K562 (cell line): ENCODE results near the gene PA2G4. TPM values are rescaled to one million over a fixed set of nuclear protein-coding genes. Genes with fewer than 3 reads are reported as not detected.
"Not testable (repeated sequence)": the region's sequence is repeated elsewhere in the genome, so short reads cannot be mapped to it uniquely, and the experiment has no call there.

Experiments
- ATAC-seq: fragments of 200-7000 bp; cut with Tn5 transposase; 3 replicates; pipeline ENCODE4 v1.9.1; 2020; ENCODE audit warnings: moderate library complexity
- BruUV-seq: library from RNA; stranded (reverse); fragments of 400-500 nt; replicated peaks from 2 replicates; lab custom pipeline; 2021; lab: Mats Ljungman, UMichigan
- CTCF ChIA-PET: fragments of 300-600 bp; formaldehyde crosslinking; extraction: SDS; loops from one replicate; lab custom pipeline; 2021; ENCODE audit warnings: low intra/inter-chr PET ratio; lab: Yijun Ruan, JAX
- POLR2A ChIA-PET: fragments of 300-600, 350-650 bp; sonication (Branson Sonifier 250); formaldehyde crosslinking; extraction: SDS; loops from one replicate; lab custom pipeline; 2021; ENCODE audit warnings: antibody characterized with exemption, inconsistent platforms; lab: Yijun Ruan, JAX
- DNase-seq, 4 experiments: peaks; one replicate each; pipeline versions ENCODE4 v3.0.0 to v3.0.0-alpha.2; 2011 to 2018; ENCODE audit warnings: low spot score in 3 of 4, mixed read lengths in 3 of 4; ENCODE audit errors: extremely low read depth in 1 of 4
- FAIRE-seq: peaks from 2 replicates; lab custom pipeline; 2011; peaks lifted over from hg19 to GRCh38; lab: Jason Lieb, UNC
- H2AFZ ChIP-seq: 2 replicates; pipeline ENCODE4 v1.6.0; 2011; ENCODE audit warnings: low read depth, low read length, control low read depth, inconsistent platforms
- H3K27ac ChIP-seq: fragments of 200-600 bp; 3 replicates; pipeline ENCODE4 v1.8.0; 2011; ENCODE audit warnings: low read depth, mild to moderate bottlenecking, control low read depth, inconsistent platforms, low read length, moderate library complexity, mixed read lengths; ENCODE audit errors: extremely low read depth
- H3K27me3 ChIP-seq, 2 experiments: fragments of 300-600 bp in 1 of 2; 2 replicates in 1 of 2; 3 replicates in 1 of 2; pipeline versions ENCODE4 v1.6.0 to v1.8.0; 2011; ENCODE audit warnings: inconsistent platforms in 2 of 2, low read length in 2 of 2, mild to moderate bottlenecking in 1 of 2, mixed read lengths in 1 of 2, moderate library complexity in 1 of 2; ENCODE audit not compliant: control insufficient read depth in 2 of 2, insufficient read depth in 2 of 2
- H3K36me3 ChIP-seq: fragments of 300-600 bp; 3 replicates; pipeline ENCODE4 v1.8.0; 2011; ENCODE audit warnings: mild to moderate bottlenecking, low read length, inconsistent platforms; ENCODE audit not compliant: control insufficient read depth, insufficient read depth
- H3K4me1 ChIP-seq, 2 experiments: fragments of 200-600 bp in 1 of 2; replicated peaks in 1 of 2; 2 replicates in 1 of 2; 3 replicates in 1 of 2; pipeline versions ENCODE4 v1.5.1 to v1.8.0; 2011; ENCODE audit warnings: inconsistent platforms in 2 of 2, low read length in 2 of 2, mild to moderate bottlenecking in 1 of 2, mixed read lengths in 1 of 2, moderate library complexity in 1 of 2; ENCODE audit not compliant: control insufficient read depth in 2 of 2, insufficient read depth in 2 of 2
- H3K4me2 ChIP-seq: 2 replicates; pipeline ENCODE4 v1.6.1; 2011; ENCODE audit warnings: low read length, control low read depth, inconsistent platforms, mixed read lengths; ENCODE audit not compliant: insufficient read depth
- H3K4me3 ChIP-seq: fragments of 200-600 bp; sonication (generic), shearing (Covaris generic); 2 replicates; pipeline ENCODE4 v1.5.1; 2016; ENCODE audit warnings: control low read depth, inconsistent platforms
- H3K79me2 ChIP-seq: fragments of 200-600 bp; 3 replicates; pipeline ENCODE4 v1.8.0; 2011; ENCODE audit warnings: low read length, inconsistent platforms; ENCODE audit not compliant: control insufficient read depth, insufficient read depth
- H3K9ac ChIP-seq, 2 experiments: 2 replicates each; pipeline versions ENCODE4 v1.6.0 to v1.6.1; 2011; ENCODE audit warnings: low read depth in 2 of 2, low read length in 2 of 2, control low read depth in 1 of 2, inconsistent platforms in 1 of 2, mild to moderate bottlenecking in 1 of 2, mixed read lengths in 1 of 2; ENCODE audit not compliant: insufficient read depth in 1 of 2
- H3K9me1 ChIP-seq: one replicate; pipeline ENCODE4 v1.6.0; 2011; ENCODE audit warnings: inconsistent platforms, mild to moderate bottlenecking, low read length, moderate library complexity; ENCODE audit not compliant: control insufficient read depth, insufficient read depth
- H3K9me3 ChIP-seq: replicated peaks from 2 replicates; pipeline ENCODE4 v1.5.1; 2011; ENCODE audit warnings: low read depth, low read length, inconsistent platforms; ENCODE audit not compliant: control insufficient read depth, insufficient read depth
- H4K20me1 ChIP-seq: replicated peaks from 2 replicates; pipeline ENCODE4 v1.6.1; 2011; ENCODE audit warnings: low read length, inconsistent platforms, mixed read lengths; ENCODE audit not compliant: control insufficient read depth, insufficient read depth
- CBX8 ChIP-seq: fragments of 200-600 bp; sonication (generic); IDR thresholded peaks from 2 replicates; pipeline ENCODE4 v1.6.1; 2012; ENCODE audit warnings: borderline replicate concordance, mixed run types, low read depth, mild to moderate bottlenecking, moderate library complexity, mixed read lengths, low read length, control low read depth, inconsistent platforms; ENCODE audit not compliant: poor library complexity, severe bottlenecking; ENCODE audit errors: extremely low read depth
- PTRF ChIP-seq: fragments of 450-650 bp; IDR thresholded peaks from 2 replicates; pipeline ENCODE4 v1.6.1; 2016; ENCODE audit warnings: mild to moderate bottlenecking, missing genetic modification characterization, missing compliant biosample characterization
- PURB ChIP-seq: sonication (generic); formaldehyde crosslinking; IDR thresholded peaks from 2 replicates; pipeline ENCODE4 v1.9.0; 2021; ENCODE audit warnings: low read depth, mild to moderate bottlenecking, missing genetic modification reagents
- SMC3 ChIP-seq: conservative IDR thresholded peaks from 2 replicates; pipeline ENCODE4 v1.6.1; 2011; ENCODE audit warnings: low read depth, low read length, improper control_type of control experiment; ENCODE audit not compliant: insufficient read depth
- SRSF9 ChIP-seq: fragments of 200-400 bp; formaldehyde crosslinking; IDR thresholded peaks from 2 replicates; pipeline ENCODE4 v1.6.1; 2017; ENCODE audit warnings: low read depth, low read length, borderline replicate concordance
- TBL1XR1 ChIP-seq, 2 experiments: IDR thresholded peaks; 2 replicates each; pipeline ENCODE4 v1.6.1; 2012; ENCODE audit warnings: improper control_type of control experiment in 2 of 2, low read length in 2 of 2, mild to moderate bottlenecking in 1 of 2
- XRCC4 ChIP-seq: IDR thresholded peaks from one replicate; pipeline ENCODE4 v1.6.1; 2011; ENCODE audit not compliant: insufficient read depth, insufficient read length; ENCODE audit errors: extremely low read depth
- ZNF316 ChIP-seq: fragments of 450-650 bp; IDR thresholded peaks from 2 replicates; pipeline ENCODE4 v1.6.1; 2016
- ZNF644 ChIP-seq: fragments of 200-800 bp; sonication (Bioruptor generic); IDR thresholded peaks from 2 replicates; pipeline ENCODE4 v1.6.1; 2016; ENCODE audit warnings: low read depth, missing genetic modification characterization, missing compliant biosample characterization
- WGBS: fragments of 100-300 bp; shearing (Covaris generic); methylation state at CpG from one replicate; pipeline ENCODE4 v1.1.6; 2016; ENCODE audit warnings: low coverage, mixed read lengths; ENCODE audit not compliant: insufficient coverage; ENCODE audit errors: missing lambda C conversion rate; 5-methylcytosine and 5-hydroxymethylcytosine counted together
- in situ Hi-C: fragments of 300-500 bp; cut with MboI; formaldehyde crosslinking; loops from 4 replicates; pipeline ENCODE4 v1.15.0; 2018; ENCODE audit warnings: inconsistent platforms, mixed read lengths
- intact Hi-C: fragments of 100-400 bp; cut with micrococcal nuclease; formaldehyde crosslinking; loops from 2 replicates; pipeline ENCODE4 v1.14.2; 2022
- polyA plus RNA-seq, 8 experiments: library from polyadenylated mRNA; depleted of rRNA in 4 of 8; stranded (reverse) in 5 of 8; unstranded in 3 of 8; fragments of >200 nt; fragmentation: Nextera tagmentation in 2 of 8; fragmentation: Illumina TruSeq in 1 of 8; extraction: Ambion mirVana in 2 of 8; extraction: Trizol in 1 of 8; gene quantifications; 2 replicates each; pipeline versions ENCODE4 v1.2.1 to v1.2.3, GENCODE V29; 2011 to 2014; ENCODE audit warnings: inconsistent platforms in 1 of 8, missing spikeins in 1 of 8
- total RNA-seq, 7 experiments: library from RNA; depleted of rRNA in 6 of 7; stranded (reverse); fragments of >200 nt in 6 of 7; fragmentation: Illumina TruSeq in 2 of 7; extraction: Trizol in 2 of 7; gene quantifications; 2 replicates each; pipeline versions ENCODE4 v1.2.1 to v1.2.3, GENCODE V29; 2011 to 2021; ENCODE audit warnings: low replicate concordance in 1 of 7
- TF ChIP-seq, protein P1 (sequence below): sonication (generic); formaldehyde crosslinking; IDR thresholded peaks from 2 replicates; pipeline ENCODE4 v1.8.1; 2023; ENCODE audit warnings: missing genetic modification reagents, mild to moderate bottlenecking, borderline replicate concordance

Gene PA2G4
- total and polyA plus RNA-seq, 9 of the 15 experiments (the other 6 are each of a cell fraction or from before 2014, with no cell fraction given): 230 to 925 (median 638) TPM

DNA sequence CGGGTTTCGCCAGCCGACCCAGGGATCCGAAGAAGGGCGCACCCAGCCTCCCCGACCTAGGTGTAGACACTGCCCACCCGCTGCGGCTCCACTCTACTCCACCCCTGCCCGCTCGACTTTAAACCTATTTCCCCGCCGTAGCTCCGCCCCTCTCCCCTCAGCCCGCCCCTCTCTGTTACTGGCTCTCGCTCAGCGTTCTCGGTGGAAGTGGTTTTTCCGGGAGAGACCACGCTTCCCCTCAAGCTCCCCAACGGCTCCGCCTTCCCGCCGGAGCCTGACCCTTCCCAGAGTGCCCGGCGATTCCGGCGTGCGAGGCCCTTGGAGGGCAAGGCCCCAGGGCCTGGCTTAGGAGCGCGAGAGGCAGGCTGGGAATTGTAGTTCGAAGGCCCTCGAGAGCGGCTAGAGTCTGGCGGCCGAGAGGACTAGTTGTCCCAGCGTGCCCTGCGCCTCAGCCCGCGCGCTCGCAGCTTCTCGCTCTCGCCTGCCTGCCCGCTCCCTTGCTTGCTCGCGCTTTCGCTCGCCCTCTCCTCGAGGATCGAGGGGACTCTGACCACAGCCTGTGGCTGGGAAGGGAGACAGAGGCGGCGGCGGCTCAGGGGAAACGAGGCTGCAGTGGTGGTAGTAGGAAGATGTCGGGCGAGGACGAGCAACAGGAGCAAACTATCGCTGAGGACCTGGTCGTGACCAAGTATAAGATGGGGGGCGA is at the start of gene PA2G4 (continued):
- peak in 1 of 2 experiments; percentile 20; a peak in 1 of 4 replicates for TF ChIP-seq TBL1XR1 (IDR thresholded peaks at IDR 0.05; ENCODE audit: low read length in 2 of 2)
- TF ChIP-seq SRSF9: no peak
- no peak for TF ChIP-seq PURB (CRISPR knock-in tag)
- no peak for TF ChIP-seq ZNF316
- TF ChIP-seq, protein P1, sequence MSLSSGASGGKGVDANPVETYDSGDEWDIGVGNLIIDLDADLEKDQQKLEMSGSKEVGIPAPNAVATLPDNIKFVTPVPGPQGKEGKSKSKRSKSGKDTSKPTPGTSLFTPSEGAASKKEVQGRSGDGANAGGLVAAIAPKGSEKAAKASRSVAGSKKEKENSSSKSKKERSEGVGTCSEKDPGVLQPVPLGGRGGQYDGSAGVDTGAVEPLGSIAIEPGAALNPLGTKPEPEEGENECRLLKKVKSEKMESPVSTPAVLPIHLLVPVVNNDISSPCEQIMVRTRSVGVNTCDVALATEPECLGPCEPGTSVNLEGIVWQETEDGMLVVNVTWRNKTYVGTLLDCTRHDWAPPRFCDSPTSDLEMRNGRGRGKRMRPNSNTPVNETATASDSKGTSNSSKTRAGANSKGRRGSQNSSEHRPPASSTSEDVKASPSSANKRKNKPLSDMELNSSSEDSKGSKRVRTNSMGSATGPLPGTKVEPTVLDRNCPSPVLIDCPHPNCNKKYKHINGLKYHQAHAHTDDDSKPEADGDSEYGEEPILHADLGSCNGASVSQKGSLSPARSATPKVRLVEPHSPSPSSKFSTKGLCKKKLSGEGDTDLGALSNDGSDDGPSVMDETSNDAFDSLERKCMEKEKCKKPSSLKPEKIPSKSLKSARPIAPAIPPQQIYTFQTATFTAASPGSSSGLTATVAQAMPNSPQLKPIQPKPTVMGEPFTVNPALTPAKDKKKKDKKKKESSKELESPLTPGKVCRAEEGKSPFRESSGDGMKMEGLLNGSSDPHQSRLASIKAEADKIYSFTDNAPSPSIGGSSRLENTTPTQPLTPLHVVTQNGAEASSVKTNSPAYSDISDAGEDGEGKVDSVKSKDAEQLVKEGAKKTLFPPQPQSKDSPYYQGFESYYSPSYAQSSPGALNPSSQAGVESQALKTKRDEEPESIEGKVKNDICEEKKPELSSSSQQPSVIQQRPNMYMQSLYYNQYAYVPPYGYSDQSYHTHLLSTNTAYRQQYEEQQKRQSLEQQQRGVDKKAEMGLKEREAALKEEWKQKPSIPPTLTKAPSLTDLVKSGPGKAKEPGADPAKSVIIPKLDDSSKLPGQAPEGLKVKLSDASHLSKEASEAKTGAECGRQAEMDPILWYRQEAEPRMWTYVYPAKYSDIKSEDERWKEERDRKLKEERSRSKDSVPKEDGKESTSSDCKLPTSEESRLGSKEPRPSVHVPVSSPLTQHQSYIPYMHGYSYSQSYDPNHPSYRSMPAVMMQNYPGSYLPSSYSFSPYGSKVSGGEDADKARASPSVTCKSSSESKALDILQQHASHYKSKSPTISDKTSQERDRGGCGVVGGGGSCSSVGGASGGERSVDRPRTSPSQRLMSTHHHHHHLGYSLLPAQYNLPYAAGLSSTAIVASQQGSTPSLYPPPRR: no peak
- no peak for TF ChIP-seq PTRF
- TF ChIP-seq CBX8: no peak
- TF ChIP-seq ZNF644 (tag): peak; percentile 77; the same call in 1 of the 2 replicates
- no peak for TF ChIP-seq SMC3
- TF ChIP-seq XRCC4: no peak
- TF ChIP-seq, all 486 proteins: peak for 149

DNA sequence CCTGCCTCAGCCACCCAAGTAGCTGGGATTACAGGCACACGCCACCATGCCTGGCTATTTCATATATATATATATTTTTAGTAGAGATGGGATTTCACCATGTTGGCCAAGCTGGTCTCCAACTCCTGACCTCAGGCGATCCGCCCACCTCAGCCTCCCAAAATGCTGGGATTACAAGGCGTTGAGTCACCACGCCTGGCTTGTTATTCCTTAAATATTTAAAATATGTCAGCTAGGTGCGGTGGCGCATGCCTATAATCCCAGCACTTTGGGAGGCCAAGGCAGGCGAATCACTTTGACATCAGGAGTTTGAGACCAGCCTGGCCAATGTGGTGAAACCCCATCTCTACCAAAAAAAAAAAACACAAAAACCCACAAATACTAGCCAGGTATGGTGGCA is 44.4 kb upstream of the PA2G4 start:
- H3K79me2 ChIP-seq, intact Hi-C loops, ATAC-seq, FAIRE-seq, H3K27me3 ChIP-seq, H3K27ac ChIP-seq, H2AFZ ChIP-seq, H3K36me3 ChIP-seq, H4K20me1 ChIP-seq, DNase-seq, H3K4me1 ChIP-seq, BruUV-seq, H3K9me3 ChIP-seq, in situ Hi-C loops, H3K4me2 ChIP-seq, H3K4me3 ChIP-seq, H3K9ac ChIP-seq, H3K9me1 ChIP-seq: not testable (repeated sequence)
- CTCF ChIA-PET: interaction anchor here (0.6 kb wide), 1 partner anchor 321 kb away, joined by 3 read pairs; no protein-coding TSS in a partner anchor
- 68% methylated on average over 8 of the region's 8 CpGs for WGBS
- POLR2A ChIA-PET: interaction anchor here (4.2 kb wide), 1 partner anchor 15 kb away, joined by 21 read pairs; no protein-coding TSS in a partner anchor
